ENCODE data around the gene PRRX2. TPM values are rescaled to one million over a fixed set of nuclear protein-coding genes. Genes with fewer than 3 reads are reported as not detected.

Gene PRRX2
- total RNA-seq, 4 donors from 2014 or later, result 3.6 to 7.3 (median 4.0) TPM

GRCh38 chr9:129641750-129642585, 23.5 kb upstream of the PRRX2 start, which contains the start of gene ASB6:
ASB6 (minus strand) TSS chr9:129642151; CDS start chr9:129641999, 152 bp downstream.
- ATAC-seq (ENCODE audit: low FRiP score) (peak; percentile 97), DNase-seq (ENCODE audit: low spot score) (peak; percentile 99)
- TF ChIP-seq, protein P1, sequence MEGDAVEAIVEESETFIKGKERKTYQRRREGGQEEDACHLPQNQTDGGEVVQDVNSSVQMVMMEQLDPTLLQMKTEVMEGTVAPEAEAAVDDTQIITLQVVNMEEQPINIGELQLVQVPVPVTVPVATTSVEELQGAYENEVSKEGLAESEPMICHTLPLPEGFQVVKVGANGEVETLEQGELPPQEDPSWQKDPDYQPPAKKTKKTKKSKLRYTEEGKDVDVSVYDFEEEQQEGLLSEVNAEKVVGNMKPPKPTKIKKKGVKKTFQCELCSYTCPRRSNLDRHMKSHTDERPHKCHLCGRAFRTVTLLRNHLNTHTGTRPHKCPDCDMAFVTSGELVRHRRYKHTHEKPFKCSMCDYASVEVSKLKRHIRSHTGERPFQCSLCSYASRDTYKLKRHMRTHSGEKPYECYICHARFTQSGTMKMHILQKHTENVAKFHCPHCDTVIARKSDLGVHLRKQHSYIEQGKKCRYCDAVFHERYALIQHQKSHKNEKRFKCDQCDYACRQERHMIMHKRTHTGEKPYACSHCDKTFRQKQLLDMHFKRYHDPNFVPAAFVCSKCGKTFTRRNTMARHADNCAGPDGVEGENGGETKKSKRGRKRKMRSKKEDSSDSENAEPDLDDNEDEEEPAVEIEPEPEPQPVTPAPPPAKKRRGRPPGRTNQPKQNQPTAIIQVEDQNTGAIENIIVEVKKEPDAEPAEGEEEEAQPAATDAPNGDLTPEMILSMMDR (IDR thresholded peaks at IDR 0.05), result peak in 2 of 3 donors; percentile 98 to 100

- DNase-seq (ENCODE audit: low spot score), result no peak
- TF ChIP-seq, protein P1 (IDR thresholded peaks at IDR 0.05), result no peak
- no peak for ATAC-seq (ENCODE audit: low FRiP score)
Observed at GRCh38 chr9:129643706-129644105, 21.7 kb upstream of the PRRX2 start.

DNA sequence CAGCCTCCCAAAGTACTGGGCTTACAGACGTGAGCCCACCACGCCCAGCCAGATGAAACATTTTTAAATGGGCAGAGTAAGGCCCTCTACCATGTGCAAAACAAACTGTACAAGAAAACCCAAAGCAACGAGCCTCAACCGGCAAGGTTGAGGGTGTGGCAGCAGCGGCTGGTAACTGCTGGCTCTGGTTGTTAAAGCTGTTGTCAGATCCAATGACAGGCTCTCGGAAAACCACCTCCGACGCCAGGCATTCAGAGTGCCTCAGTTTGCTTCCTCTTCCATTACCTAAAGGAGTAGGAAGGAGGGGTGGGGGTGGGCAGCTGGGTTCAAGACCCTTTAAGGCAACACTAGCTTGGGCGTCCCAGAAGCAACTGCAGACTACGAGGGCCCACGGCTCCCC, 21.1 kb upstream of the PRRX2 start:
- DNase-seq (ENCODE audit: low spot score) (no peak), ATAC-seq (ENCODE audit: low FRiP score) (no peak)
- TF ChIP-seq, protein P1 (IDR thresholded peaks at IDR 0.05), result no peak

- no peak for DNase-seq (ENCODE audit: low spot score)
- no peak for ATAC-seq (ENCODE audit: low FRiP score)
- TF ChIP-seq, protein P1 (IDR thresholded peaks at IDR 0.05), result no peak
Observed at GRCh38 chr9:129644902-129645301, 20.5 kb upstream of the PRRX2 start.

DNA sequence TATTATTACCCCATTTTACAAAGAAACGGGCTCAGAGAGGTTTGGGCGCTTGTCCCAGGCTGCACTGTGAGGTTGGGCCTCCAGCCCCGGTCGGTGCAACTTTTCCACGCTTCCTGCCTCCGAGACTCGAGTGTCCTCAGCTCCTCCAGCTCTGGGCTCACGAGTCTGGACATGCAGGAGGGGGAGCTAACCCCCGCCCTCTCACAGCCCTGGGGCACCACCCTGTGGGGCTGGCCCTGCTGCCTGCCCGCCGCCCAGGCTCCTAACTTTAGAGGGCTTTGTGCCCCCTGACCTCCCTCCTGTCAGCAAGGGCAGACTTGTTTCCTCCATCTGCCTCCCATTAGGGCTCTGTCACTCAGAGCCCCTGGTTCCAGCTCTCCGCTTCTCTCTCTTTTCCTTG, 19.2 kb upstream of the PRRX2 start:
- TF ChIP-seq, protein P1 (IDR thresholded peaks at IDR 0.05), result no peak
- no peak for DNase-seq (ENCODE audit: low spot score)
- no peak for ATAC-seq (ENCODE audit: low FRiP score)

DNA sequence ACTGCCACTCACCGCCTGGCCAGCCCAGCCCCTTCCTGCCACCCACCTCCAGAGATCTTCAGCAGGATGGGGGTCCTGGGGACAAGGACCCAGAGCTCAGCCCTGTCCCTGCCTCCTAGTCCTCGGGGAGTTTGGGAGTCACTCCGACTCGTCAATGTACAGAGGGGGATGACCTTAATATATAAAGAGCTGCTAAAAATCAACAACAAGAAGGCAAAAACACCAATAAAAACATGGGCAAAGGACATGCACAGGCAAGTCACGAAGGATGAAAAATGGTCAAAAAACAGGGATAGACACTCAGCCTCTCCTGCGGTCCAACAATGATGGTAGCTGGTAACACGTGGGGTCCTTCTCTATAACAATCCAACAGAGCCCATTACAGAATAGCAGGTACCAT, 18.8 kb upstream of the PRRX2 start:
- DNase-seq (ENCODE audit: low spot score) (no peak), ATAC-seq (ENCODE audit: low FRiP score) (no peak)

More for the DNA sequence above, 18.8 kb upstream of the PRRX2 start:
- TF ChIP-seq, protein P1 (IDR thresholded peaks at IDR 0.05), result no peak
